ENCODE measurements around the gene GRAMD1B. TPM values are rescaled to one million over a fixed set of nuclear protein-coding genes. Genes with fewer than 3 reads are reported as not detected.

Gene GRAMD1B
- total RNA-seq, 2 experiments from 2014 or later = 16.1 to 21.8 TPM

DNA sequence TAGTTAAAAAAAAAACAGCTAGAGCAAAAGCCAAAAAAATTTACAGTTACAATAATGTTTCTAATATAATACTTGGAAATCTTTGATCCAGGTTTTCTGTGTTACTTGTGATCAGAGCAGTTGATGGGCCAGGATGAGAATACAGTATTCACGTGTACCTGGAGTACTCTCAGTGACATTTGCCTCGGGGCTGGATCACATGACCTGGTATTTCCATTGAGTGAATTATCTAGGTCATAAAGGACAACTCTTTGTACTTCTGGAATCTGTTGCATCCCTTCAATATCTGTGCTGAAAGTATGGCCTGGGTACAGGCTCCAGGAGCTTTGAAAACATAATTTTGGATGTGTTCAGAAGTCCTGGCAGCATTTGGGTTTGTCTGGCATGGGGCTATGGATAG lies 93.5 kb downstream of the GRAMD1B start:
- Histone ChIP-seq H3K27ac (ENCODE audit: low read depth in 1 of 2, low read length in 2 of 2) (no peak overlapping the region), H3K36me3 (ENCODE audit: insufficient read depth, low read length) (no peaks in the 10 kb centered on the region), H3K27me3 (ENCODE audit: control insufficient read depth in 1 of 2, insufficient read depth in 2 of 2, low read length in 2 of 2) (no peaks in the 10 kb centered on the region), H3K9me3 (ENCODE audit: control insufficient read depth in 1 of 2, insufficient read depth in 1 of 2, low read length in 2 of 2) (peaks cover 3 to 16% of the 10 kb centered on the region in 2 experiments), H3K4me3 (ENCODE audit: low read length) (no peak overlapping the region), H3K4me1 (ENCODE audit: insufficient read depth, low read length) (no peaks in the 10 kb centered on the region)
- TF ChIP-seq, protein P1, sequence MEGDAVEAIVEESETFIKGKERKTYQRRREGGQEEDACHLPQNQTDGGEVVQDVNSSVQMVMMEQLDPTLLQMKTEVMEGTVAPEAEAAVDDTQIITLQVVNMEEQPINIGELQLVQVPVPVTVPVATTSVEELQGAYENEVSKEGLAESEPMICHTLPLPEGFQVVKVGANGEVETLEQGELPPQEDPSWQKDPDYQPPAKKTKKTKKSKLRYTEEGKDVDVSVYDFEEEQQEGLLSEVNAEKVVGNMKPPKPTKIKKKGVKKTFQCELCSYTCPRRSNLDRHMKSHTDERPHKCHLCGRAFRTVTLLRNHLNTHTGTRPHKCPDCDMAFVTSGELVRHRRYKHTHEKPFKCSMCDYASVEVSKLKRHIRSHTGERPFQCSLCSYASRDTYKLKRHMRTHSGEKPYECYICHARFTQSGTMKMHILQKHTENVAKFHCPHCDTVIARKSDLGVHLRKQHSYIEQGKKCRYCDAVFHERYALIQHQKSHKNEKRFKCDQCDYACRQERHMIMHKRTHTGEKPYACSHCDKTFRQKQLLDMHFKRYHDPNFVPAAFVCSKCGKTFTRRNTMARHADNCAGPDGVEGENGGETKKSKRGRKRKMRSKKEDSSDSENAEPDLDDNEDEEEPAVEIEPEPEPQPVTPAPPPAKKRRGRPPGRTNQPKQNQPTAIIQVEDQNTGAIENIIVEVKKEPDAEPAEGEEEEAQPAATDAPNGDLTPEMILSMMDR (IDR thresholded peaks at IDR 0.05) = no peak
- ChIA-PET CTCF (no interaction called here), POLR2A (no interaction called here)
- Mint-ChIP-seq H3K27ac (no peak overlapping the region), H3K27me3 (no peaks in the 10 kb centered on the region), H3K4me1 (ENCODE audit: low read depth) (no peaks in the 10 kb centered on the region), H3K4me3 (no peak overlapping the region), H3K36me3 (ENCODE audit: low read depth) (no peaks in the 10 kb centered on the region), H3K9me3 (no peaks in the 10 kb centered on the region)
- intact Hi-C loops (cut with DNase I, micrococcal nuclease) = no loop called here
- no peak for DNase-seq
- ATAC-seq (ENCODE audit: poor library complexity) = no peak

DNA sequence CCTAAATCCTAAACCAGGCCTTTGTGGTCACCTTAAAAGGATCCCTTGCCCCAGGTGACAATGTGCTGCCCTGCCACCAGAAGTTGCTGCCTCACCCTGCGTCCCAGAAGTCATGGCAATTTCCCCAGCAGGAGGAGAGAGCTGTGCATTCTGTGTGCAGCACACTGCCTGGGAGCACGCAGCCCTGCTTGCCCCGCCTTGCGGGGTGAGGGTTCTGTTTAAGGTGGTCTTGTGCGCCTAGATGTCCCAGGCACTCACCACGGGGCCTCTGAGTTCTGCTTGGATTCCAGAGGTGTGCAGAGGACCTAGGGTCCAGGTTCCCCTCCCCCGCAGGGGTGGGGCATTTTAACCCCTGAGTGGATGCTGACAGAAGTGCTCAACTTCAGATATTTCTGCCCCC lies 95.0 kb downstream of the GRAMD1B start:
- no peak overlapping the region for H3K4me3 ChIP-seq (ENCODE audit: low read length)
- peaks cover 3 to 5% of the 10 kb centered on the region in 2 experiments for H3K9me3 ChIP-seq (ENCODE audit: control insufficient read depth in 1 of 2, insufficient read depth in 1 of 2, low read length in 2 of 2)
- no peaks in the 10 kb centered on the region for H3K4me1 ChIP-seq (ENCODE audit: insufficient read depth, low read length)
- no peak overlapping the region for H3K4me3 Mint-ChIP-seq
- no peaks in the 10 kb centered on the region for H3K9me3 Mint-ChIP-seq
- H3K36me3 ChIP-seq (ENCODE audit: insufficient read depth, low read length) = no peaks in the 10 kb centered on the region
- no peak overlapping the region for H3K27ac ChIP-seq (ENCODE audit: low read depth in 1 of 2, low read length in 2 of 2)
- POLR2A ChIA-PET = no interaction called here
- no peaks in the 10 kb centered on the region for H3K36me3 Mint-ChIP-seq (ENCODE audit: low read depth)
- H3K27me3 ChIP-seq (ENCODE audit: control insufficient read depth in 1 of 2, insufficient read depth in 2 of 2, low read length in 2 of 2) = no peaks in the 10 kb centered on the region
- no peak for DNase-seq
- CTCF ChIA-PET = interaction anchor here (0.8 kb wide), 1 partner anchor 12 kb away, joined by 3 read pairs; no protein-coding TSS in a partner anchor
- no peaks in the 10 kb centered on the region for H3K27me3 Mint-ChIP-seq
- H3K27ac Mint-ChIP-seq = no peak overlapping the region
- TF ChIP-seq, protein P1 (IDR thresholded peaks at IDR 0.05) = no peak
- intact Hi-C loops (cut with DNase I, micrococcal nuclease) = no loop called here
- no peak for ATAC-seq (ENCODE audit: poor library complexity)
- no peaks in the 10 kb centered on the region for H3K4me1 Mint-ChIP-seq (ENCODE audit: low read depth)

DNA sequence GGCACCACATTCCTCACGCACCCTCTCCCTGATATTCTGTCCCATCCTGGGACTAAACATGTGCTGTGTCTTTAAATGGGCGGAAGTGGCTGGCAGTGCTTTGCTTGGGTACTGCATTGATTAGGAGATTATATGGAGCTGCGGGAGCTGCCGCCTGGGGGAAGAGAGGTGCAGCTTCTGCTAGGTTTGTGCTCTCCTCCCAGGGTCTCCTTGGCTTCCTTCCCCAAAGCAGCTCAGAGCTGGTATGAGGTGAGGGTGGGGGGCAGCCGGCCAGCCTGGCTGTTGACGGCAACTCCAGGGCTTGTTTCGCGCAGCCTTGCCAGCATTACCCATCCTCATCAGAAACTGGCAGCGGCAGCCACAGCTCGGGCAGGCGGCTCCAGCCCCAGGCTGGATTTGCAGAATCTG lies 95.4 kb downstream of the GRAMD1B start:
- TF ChIP-seq, protein P1 (IDR thresholded peaks at IDR 0.05) = no peak
- no peak overlapping the region for H3K27ac Mint-ChIP-seq
- no peaks in the 10 kb centered on the region for H3K27me3 ChIP-seq (ENCODE audit: control insufficient read depth in 1 of 2, insufficient read depth in 2 of 2, low read length in 2 of 2)

More for the DNA sequence above, 95.4 kb downstream of the GRAMD1B start:
- DNase-seq (no peak), ATAC-seq (ENCODE audit: poor library complexity) (no peak)
- H3K4me3 Mint-ChIP-seq = no peak overlapping the region
- POLR2A ChIA-PET = no interaction called here
- no peaks in the 10 kb centered on the region for H3K27me3 Mint-ChIP-seq
- H3K36me3 ChIP-seq (ENCODE audit: insufficient read depth, low read length) = no peaks in the 10 kb centered on the region
- peaks cover 2 to 3% of the 10 kb centered on the region in 2 experiments for H3K9me3 ChIP-seq (ENCODE audit: control insufficient read depth in 1 of 2, insufficient read depth in 1 of 2, low read length in 2 of 2)
- no peak overlapping the region for H3K27ac ChIP-seq (ENCODE audit: low read depth in 1 of 2, low read length in 2 of 2)
- H3K9me3 Mint-ChIP-seq = no peaks in the 10 kb centered on the region
- no peaks in the 10 kb centered on the region for H3K4me1 Mint-ChIP-seq (ENCODE audit: low read depth)
- no peak overlapping the region for H3K4me3 ChIP-seq (ENCODE audit: low read length)
- H3K4me1 ChIP-seq (ENCODE audit: insufficient read depth, low read length) = no peaks in the 10 kb centered on the region
- no peaks in the 10 kb centered on the region for H3K36me3 Mint-ChIP-seq (ENCODE audit: low read depth)
- intact Hi-C loops (cut with DNase I, micrococcal nuclease) = no loop called here
- CTCF ChIA-PET = interaction anchor here (0.8 kb wide), 1 partner anchor 13 kb away, joined by 3 read pairs; no protein-coding TSS in a partner anchor

Data from CD4-positive, alpha-beta T cell (primary cell).